ENCODE measurements around the gene CFAP20DC. TPM values are rescaled to one million over a fixed set of nuclear protein-coding genes. Genes with fewer than 3 reads are reported as not detected.

CFAP20DC gene
- total and polyA plus RNA-seq, 2 of the 4 experiments (the other 2 are of a cell fraction), result 1.2 to 1.6 TPM

- H3K4ac ChIP-seq (ENCODE audit: low read depth, low read length), result no peak overlapping the region
- H3K23ac ChIP-seq (ENCODE audit: low read depth, low read length), result no peak overlapping the region
- H3K18ac ChIP-seq (ENCODE audit: low read depth, low read length), result no peak overlapping the region
- no peak overlapping the region for H2AK5ac ChIP-seq (ENCODE audit: low read depth, low read length)
- intact Hi-C loops (cut with micrococcal nuclease), result no loop called here
- dilution Hi-C loops (cut with HindIII; ENCODE audit: low sequenced_read_pairs, unreplicated experiment), result no loop called here
- H3K79me1 ChIP-seq (ENCODE audit: low read depth in 1 of 2, low read length in 2 of 2), result no peaks in the 10 kb centered on the region
- no peaks in the 10 kb centered on the region for H3K9me3 ChIP-seq (ENCODE audit: control insufficient read depth, insufficient read depth, low read length)
- H2AK9ac ChIP-seq (replicated peaks; ENCODE audit: low read depth, low read length, poor library complexity), result no peak overlapping the region
- no peak overlapping the region for H3K4me2 ChIP-seq (ENCODE audit: low read depth, low read length)
- no peak for TF ChIP-seq ELK1 (IDR thresholded peaks at IDR 0.05; ENCODE audit: borderline replicate concordance, low read depth, low read length)
- TF ChIP-seq BHLHE40 (IDR thresholded peaks at IDR 0.05; ENCODE audit: low read depth, low read length), result no peak
- no peak for TF ChIP-seq POLR2A (IDR thresholded peaks at IDR 0.05; ENCODE audit: low read depth, low read length)
- no peak for TF ChIP-seq RFX5 (IDR thresholded peaks at IDR 0.05; ENCODE audit: low read depth, low read length)
- TF ChIP-seq CHD1 (IDR thresholded peaks at IDR 0.05; ENCODE audit: low read depth, low read length), result no peak
- TF ChIP-seq MAFK (IDR thresholded peaks at IDR 0.05; ENCODE audit: low read depth, low read length), result no peak
- TF ChIP-seq NFE2L2 (IDR thresholded peaks at IDR 0.05; ENCODE audit: low read depth, low read length), result no peak
- no peak for TF ChIP-seq RAD21 (IDR thresholded peaks at IDR 0.05; ENCODE audit: low read length)
- no peak for TF ChIP-seq MXI1 (IDR thresholded peaks at IDR 0.05; ENCODE audit: borderline replicate concordance, low read depth, low read length)
- TF ChIP-seq MAZ (IDR thresholded peaks at IDR 0.05; ENCODE audit: borderline replicate concordance, low read depth, low read length), result no peak
- no peak for TF ChIP-seq CEBPB (IDR thresholded peaks at IDR 0.05; ENCODE audit: low read depth, low read length)
- no peak for TF ChIP-seq USF2 (IDR thresholded peaks at IDR 0.05; ENCODE audit: low read depth, low read length)
- no peak for TF ChIP-seq CTCF (conservative IDR thresholded peaks at IDR 0.05; ENCODE audit: low read depth, low read length)
- no peaks in the 10 kb centered on the region for H4K20me1 ChIP-seq (ENCODE audit: insufficient read depth, low read length)
- no peaks in the 10 kb centered on the region for H3K27me3 ChIP-seq (ENCODE audit: control insufficient read depth, insufficient read depth, low read length)
- no peaks in the 10 kb centered on the region for H3K9me1 ChIP-seq (ENCODE audit: insufficient read depth, low read length)
- ChIA-PET POLR2A (ENCODE audit: unreplicated experiment) (no interaction called here), CTCF (interaction anchor here (0.6 kb wide), 1 partner anchor 63 kb away, joined by 3 read pairs; no protein-coding TSS in a partner anchor)
- no peak overlapping the region for H2BK20ac ChIP-seq (ENCODE audit: low read depth, low read length)
- H4K8ac ChIP-seq (ENCODE audit: low read depth in 2 of 2, low read length in 2 of 2), result no peak overlapping the region
- H2BK15ac ChIP-seq (ENCODE audit: low read depth, low read length), result no peak overlapping the region
- no peak overlapping the region for H2BK5ac ChIP-seq (ENCODE audit: low read depth, low read length, poor library complexity, severe bottlenecking)
- ATAC-seq (ENCODE audit: low read depth) (no peak), DNase-seq (no peak)
- no peak overlapping the region for H2BK120ac ChIP-seq (ENCODE audit: low read depth, low read length)
- no CpG with 5 or more reads among the region's 3 CpGs for WGBS, 2 experiments (ENCODE audit: extremely low coverage in 2 of 2, insufficient read length in 1 of 2)
- no peak overlapping the region for H4K91ac ChIP-seq (ENCODE audit: insufficient read depth, low read depth, low read length)
- H3K9ac ChIP-seq (ENCODE audit: low read depth, low read length), result no peak overlapping the region
- no TSS peak for BruUV-seq (replicated peaks)
- H3K4me3 ChIP-seq (ENCODE audit: insufficient read depth, low read depth, low read length), result no peak overlapping the region
- H3K56ac ChIP-seq (ENCODE audit: extremely low read depth, insufficient read depth, low read length), result no peak overlapping the region
- no peak overlapping the region for H3K14ac ChIP-seq (replicated peaks; ENCODE audit: low read depth, low read length)
- H3K4me1 ChIP-seq (ENCODE audit: control insufficient read depth, insufficient read depth, low read length), result no peaks in the 10 kb centered on the region
- H3K36me3 ChIP-seq (ENCODE audit: control insufficient read depth, insufficient read depth, low read length), result no peaks in the 10 kb centered on the region
- H4K5ac ChIP-seq (ENCODE audit: low read depth, low read length), result no peak overlapping the region
- in situ Hi-C loops (cut with MboI; ENCODE audit: low sequenced_read_pairs), result no loop called here
- no peak overlapping the region for H2AFZ ChIP-seq (replicated peaks; ENCODE audit: low read length, poor library complexity)
- no peak overlapping the region for H3K27ac ChIP-seq (ENCODE audit: insufficient read depth, low read length)
Observed at GRCh38 chr3:58708116-58708791, 341.6 kb downstream of the CFAP20DC start.
